ENCODE results near the gene TAX1BP1.

TAX1BP1 gene

GRCh38 chr7:27804139-27804538 lies 64.2 kb downstream of the TAX1BP1 start:
- no peak for DNase-seq (ENCODE audit: low spot score)
- in situ Hi-C loops (cut with MboI; ENCODE audit: low pct_unique_long_range_greater_than_20kb, low sequenced_read_pairs, unreplicated experiment): no loop called here
- TF ChIP-seq CTCF (IDR thresholded peaks at IDR 0.05; ENCODE audit: extremely low read depth, insufficient read depth, missing control alignments): no peak

- no peak for TF ChIP-seq CTCF (IDR thresholded peaks at IDR 0.05; ENCODE audit: extremely low read depth, insufficient read depth, missing control alignments)
Observed at GRCh38 chr7:27808626-27809025, 68.7 kb downstream of the TAX1BP1 start.

GRCh38 chr7:27810186-27810585 lies 70.2 kb downstream of the TAX1BP1 start:
- no peak for DNase-seq (ENCODE audit: low spot score)
- no peak for TF ChIP-seq CTCF (IDR thresholded peaks at IDR 0.05; ENCODE audit: extremely low read depth, insufficient read depth, missing control alignments)
- in situ Hi-C loops (cut with MboI; ENCODE audit: low pct_unique_long_range_greater_than_20kb, low sequenced_read_pairs, unreplicated experiment): no loop called here

More at GRCh38 chr7:27808626-27809025, 68.7 kb downstream of the TAX1BP1 start:
- DNase-seq (ENCODE audit: low spot score): no peak
- in situ Hi-C loops (cut with MboI; ENCODE audit: low pct_unique_long_range_greater_than_20kb, low sequenced_read_pairs, unreplicated experiment): no loop called here

- no peak for TF ChIP-seq CTCF (IDR thresholded peaks at IDR 0.05; ENCODE audit: extremely low read depth, insufficient read depth, missing control alignments)
- DNase-seq (ENCODE audit: low spot score): no peak
- in situ Hi-C loops (cut with MboI; ENCODE audit: low pct_unique_long_range_greater_than_20kb, low sequenced_read_pairs, unreplicated experiment): no loop called here
Observed at GRCh38 chr7:27812706-27813105, 72.7 kb downstream of the TAX1BP1 start.

- no peak for DNase-seq (ENCODE audit: low spot score)
- TF ChIP-seq CTCF (IDR thresholded peaks at IDR 0.05; ENCODE audit: extremely low read depth, insufficient read depth, missing control alignments): no peak
- in situ Hi-C loops (cut with MboI; ENCODE audit: low pct_unique_long_range_greater_than_20kb, low sequenced_read_pairs, unreplicated experiment): no loop called here
Observed at GRCh38 chr7:27822245-27822644, 82.3 kb downstream of the TAX1BP1 start.

GRCh38 chr7:27825891-27826290 lies 85.9 kb downstream of the TAX1BP1 start:
- in situ Hi-C loops (cut with MboI; ENCODE audit: low pct_unique_long_range_greater_than_20kb, low sequenced_read_pairs, unreplicated experiment): no loop called here
- no peak for DNase-seq (ENCODE audit: low spot score)

More at GRCh38 chr7:27825891-27826290, 85.9 kb downstream of the TAX1BP1 start:
- no peak for TF ChIP-seq CTCF (IDR thresholded peaks at IDR 0.05; ENCODE audit: extremely low read depth, insufficient read depth, missing control alignments)
